Lower lobe of right lung (tissue), 2 donors: ENCODE results near the gene SP100. TPM values are rescaled to one million over a fixed set of nuclear protein-coding genes. Genes with fewer than 3 reads are reported as not detected.

Experiments used
- ATAC-seq, 2 donors: fragments of 200-7000 bp; cut with Tn5 transposase; one replicate each; pipeline ENCODE4 v1.9.1; 2020 to 2022; ENCODE audit warnings: mild to moderate bottlenecking in 2 of 2, moderate library complexity in 2 of 2
- DNase-seq: peaks from one replicate; pipeline ENCODE4 v3.0.0-alpha.2; 2020
- H3K27ac ChIP-seq: fragments of 200-600 bp; one replicate; pipeline ENCODE4 v1.8.0; 2022
- H3K27me3 ChIP-seq: fragments of 200-600 bp; one replicate; pipeline ENCODE4 v1.8.0; 2022; ENCODE audit warnings: low read depth
- H3K36me3 ChIP-seq: fragments of 200-600 bp; one replicate; pipeline ENCODE4 v1.8.0; 2022; ENCODE audit warnings: mild to moderate bottlenecking
- H3K4me1 ChIP-seq: fragments of 200-600 bp; one replicate; pipeline ENCODE4 v1.8.0; 2022
- H3K4me3 ChIP-seq: fragments of 200-600 bp; one replicate; pipeline ENCODE4 v1.8.0; 2022; ENCODE audit warnings: mild to moderate bottlenecking
- H3K9me3 ChIP-seq: fragments of 200-600 bp; one replicate; pipeline ENCODE4 v1.8.0; 2022
- CTCF ChIP-seq: fragments of 200-600 bp; IDR thresholded peaks from one replicate; pipeline ENCODE4 v1.8.0; 2022; ENCODE audit warnings: antibody characterized with exemption, mild to moderate bottlenecking
- intact Hi-C: fragments of 100-400 bp; cut with DNase I; formaldehyde crosslinking; loops from one replicate; pipeline ENCODE4 v1.11.0; 2022
- total RNA-seq: library from RNA; stranded (reverse); fragmentation: NEBNext Ultra II Directional; extraction: Animal tissue kit (Norgen Biotek cat#: 25700); gene quantifications from one replicate; pipeline ENCODE4 v1.2.1, GENCODE V29; 2021
- donor health status: DM: no; HTN: yes; CAD: no; lungs with severe emphysema.

SP100 gene
- total RNA-seq, 1 donor from 2014 or later: 162 TPM

DNA sequence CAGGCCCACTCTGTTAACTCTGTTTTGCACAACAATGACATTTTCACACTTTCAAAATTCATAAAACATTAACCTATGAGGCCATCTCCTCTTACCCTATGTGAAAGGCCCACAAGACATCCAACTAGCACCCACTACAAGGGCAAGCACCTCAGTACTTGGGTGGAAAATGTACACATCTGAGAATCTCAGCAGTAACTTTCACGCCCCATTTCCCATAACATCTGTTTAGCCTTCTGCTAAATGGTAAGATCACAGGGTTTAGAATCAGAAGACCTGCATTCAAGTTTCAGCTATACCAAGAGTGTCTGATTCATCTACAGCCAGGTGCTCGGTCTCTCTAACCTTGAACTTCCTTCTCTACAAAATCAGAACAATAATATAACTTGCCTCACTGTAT, 89.2 kb downstream of the SP100 start:
- H3K4me3 ChIP-seq: no peak overlapping the region
- DNase-seq: no peak
- no peaks in the 10 kb centered on the region for H3K27me3 ChIP-seq
- H3K9me3 ChIP-seq: no peaks in the 10 kb centered on the region
- intact Hi-C loops: no loop called here
- no peaks in the 10 kb centered on the region for H3K4me1 ChIP-seq
- ATAC-seq: no peak
- no peak for TF ChIP-seq CTCF
- peaks cover 91% of the 10 kb centered on the region for H3K36me3 ChIP-seq
- no peak overlapping the region for H3K27ac ChIP-seq

DNA sequence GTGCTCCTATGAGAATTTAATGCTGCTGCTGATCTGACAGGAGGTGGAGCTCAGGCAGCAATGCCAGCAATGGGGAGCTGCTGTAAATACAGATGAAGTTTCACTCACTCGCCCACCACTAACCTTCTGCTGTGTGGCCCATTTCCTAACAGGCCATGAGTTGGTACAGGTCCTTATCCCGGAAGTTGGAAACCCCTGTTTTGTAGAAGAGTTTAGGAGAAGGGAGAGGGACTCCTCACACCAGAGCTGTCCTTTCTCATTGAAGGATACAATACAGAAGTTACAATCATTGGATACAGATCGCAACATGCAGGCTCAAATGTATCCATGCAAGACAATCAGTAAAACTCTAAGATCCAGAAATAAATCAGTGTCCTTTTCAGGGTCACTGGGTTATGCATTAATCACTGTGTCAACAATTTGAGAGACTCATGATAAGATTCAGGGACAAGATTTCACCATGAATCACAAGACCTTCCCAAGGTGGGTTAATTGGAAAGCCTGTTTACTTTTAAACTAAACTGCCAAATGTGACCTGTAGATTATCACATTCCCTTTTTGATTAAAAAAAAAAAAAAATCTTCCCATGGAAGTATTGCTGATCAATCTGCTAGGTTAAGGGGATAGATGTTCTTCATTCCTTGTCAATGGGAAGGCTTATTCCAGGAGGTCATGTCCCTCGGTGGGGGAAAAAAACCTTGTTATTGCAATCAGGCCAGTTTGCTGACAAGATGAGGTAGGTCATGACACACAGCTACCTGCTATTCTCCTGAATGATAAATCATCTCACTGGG, 97.2 kb downstream of the SP100 start:
- Histone ChIP-seq H3K27me3 (no peaks in the 10 kb centered on the region), H3K4me1 (no peaks in the 10 kb centered on the region), H3K9me3 (no peaks in the 10 kb centered on the region), H3K4me3 (no peak overlapping the region), H3K36me3 (peaks cover 59% of the 10 kb centered on the region), H3K27ac (no peak overlapping the region)
- intact Hi-C loops: no loop called here
- ATAC-seq (no peak), DNase-seq (no peak)
- TF ChIP-seq CTCF: no peak

DNA sequence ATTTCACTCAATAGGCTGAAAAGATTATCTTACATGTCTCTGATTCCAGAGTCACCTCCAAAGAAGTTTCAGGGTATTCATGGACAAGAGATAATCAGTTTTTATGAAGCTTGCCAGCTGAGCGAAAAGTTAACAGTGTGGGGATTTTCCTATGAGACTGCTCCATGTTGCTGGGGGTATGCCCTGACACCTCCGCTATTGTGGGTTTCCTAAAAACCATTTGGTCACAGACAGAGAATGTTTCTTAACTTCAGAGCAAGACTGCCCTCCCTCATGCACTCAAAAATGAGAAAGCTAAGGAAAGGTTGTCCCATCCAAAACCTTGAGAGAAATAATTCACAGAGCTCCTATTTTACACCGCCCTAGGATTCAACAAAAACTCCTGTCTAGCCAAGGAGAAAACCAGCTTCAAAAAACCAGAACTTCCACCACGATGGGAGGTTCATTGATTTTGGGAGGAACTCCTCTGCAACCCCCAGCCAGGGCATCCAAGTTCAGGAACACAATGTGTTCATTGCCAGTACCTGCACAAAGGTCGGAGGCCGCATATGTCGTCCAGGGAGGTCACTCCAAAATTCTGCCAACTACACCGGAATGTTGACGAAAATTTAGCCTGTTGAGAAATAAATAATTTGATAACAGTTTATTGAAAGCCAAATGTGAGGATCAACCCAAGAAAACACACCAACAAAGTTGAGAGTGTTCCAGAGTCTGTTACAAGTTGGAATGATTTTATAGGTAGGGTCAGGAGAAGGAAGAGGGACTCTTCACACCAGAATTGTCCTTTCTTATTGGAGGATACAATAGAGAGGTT, 104.3 kb downstream of the SP100 start:
- H3K9me3 ChIP-seq: peaks cover 13% of the 10 kb centered on the region
- H3K4me1 ChIP-seq: no peaks in the 10 kb centered on the region
- H3K36me3 ChIP-seq: peaks cover 4% of the 10 kb centered on the region
- no peaks in the 10 kb centered on the region for H3K27me3 ChIP-seq
- no peak for TF ChIP-seq CTCF
- no peak overlapping the region for H3K27ac ChIP-seq
- ATAC-seq (no peak), DNase-seq (no peak)
- intact Hi-C loops: no loop called here
- no peak overlapping the region for H3K4me3 ChIP-seq

GRCh38 chr2:230520875-230521155, 104.8 kb downstream of the SP100 start:
- TF ChIP-seq CTCF: no peak
- Histone ChIP-seq H3K27ac (no peak overlapping the region), H3K27me3 (no peaks in the 10 kb centered on the region), H3K36me3 (no peaks in the 10 kb centered on the region), H3K4me1 (no peaks in the 10 kb centered on the region), H3K9me3 (peaks cover 13% of the 10 kb centered on the region), H3K4me3 (no peak overlapping the region)
- ATAC-seq (no peak), DNase-seq (no peak)
- intact Hi-C loops: no loop called here

GRCh38 chr2:230521386-230521785, 105.4 kb downstream of the SP100 start:
- Histone ChIP-seq H3K9me3 (peaks cover 13% of the 10 kb centered on the region), H3K27me3 (no peaks in the 10 kb centered on the region), H3K4me3 (no peak overlapping the region), H3K27ac (no peak overlapping the region), H3K36me3 (no peaks in the 10 kb centered on the region), H3K4me1 (no peaks in the 10 kb centered on the region)
- TF ChIP-seq CTCF: no peak
- no peak for DNase-seq
- no peak for ATAC-seq
- intact Hi-C loops: no loop called here
